ENCODE data around the gene MAP3K3. TPM values are rescaled to one million over a fixed set of nuclear protein-coding genes. Genes with fewer than 3 reads are reported as not detected.
A peak's percentile ranks its signal among the peaks of the same experiment; 100 is the strongest.

MAP3K3 gene
- 10 to 100 TPM; 21.0 to 33.3 TPM for total RNA-seq

- intact Hi-C loops (cut with DNase I): no loop called here
- ATAC-seq: peak; percentile 91
Measured at GRCh38 chr17:63621684-63622573, at the start of gene MAP3K3. MAP3K3 (plus strand) TSS chr17:63622417; CDS start chr17:63622760, 343 bp downstream.

GRCh38 chr17:63573634-63574033, 48.6 kb upstream of the MAP3K3 start:
- H3K9me3 ChIP-seq: no peaks in the 10 kb centered on the region
- peaks cover 4% of the 10 kb centered on the region for H3K4me1 ChIP-seq
- H3K36me3 ChIP-seq (replicated peaks in 1 of 2; ENCODE audit: insufficient read depth in 1 of 2, low read depth in 2 of 2): no peaks in the 10 kb centered on the region
- intact Hi-C loops (cut with DNase I): no loop called here
- ATAC-seq: no peak
- DNase-seq: no peak
- TF ChIP-seq POLR2A (IDR thresholded peaks at IDR 0.05) (no peak), CTCF (IDR thresholded peaks at IDR 0.05) (peak in 4 of 7 experiments; percentile 12 to 37 (median 30))
- no peaks in the 10 kb centered on the region for H3K27me3 ChIP-seq
- no peak overlapping the region for H3K4me3 ChIP-seq
- H3K27ac ChIP-seq: no peak overlapping the region
- 78 to 81% methylated on average over 5 of the region's 5 CpGs for WGBS, 2 donors

More at GRCh38 chr17:63621684-63622573, at the start of gene MAP3K3:
- TF ChIP-seq POLR2A (IDR thresholded peaks at IDR 0.05) (peak; percentile 56 to 90 (median 88)), CTCF (IDR thresholded peaks at IDR 0.05) (peak in 2 of 7 experiments; percentile 7 to 33)
- H3K4me3 ChIP-seq: peak within 1 kb of the TSS; percentile 45 to 55
- H3K36me3 ChIP-seq (replicated peaks in 1 of 2; ENCODE audit: insufficient read depth in 1 of 2, low read depth in 2 of 2): no peaks in the 10 kb centered on the region
- H3K9me3 ChIP-seq: no peaks in the 10 kb centered on the region
- peak within 1 kb of the TSS; percentile 77 to 87 (median 82) for H3K27ac ChIP-seq
- H3K27me3 ChIP-seq: no peaks in the 10 kb centered on the region
- 0% methylated on average over 32 to 65 of the region's 75 CpGs for WGBS, 2 donors
- DNase-seq: peak; percentile 98 to 100 (median 99)
- H3K4me1 ChIP-seq: peaks cover 28% of the 10 kb centered on the region

DNA sequence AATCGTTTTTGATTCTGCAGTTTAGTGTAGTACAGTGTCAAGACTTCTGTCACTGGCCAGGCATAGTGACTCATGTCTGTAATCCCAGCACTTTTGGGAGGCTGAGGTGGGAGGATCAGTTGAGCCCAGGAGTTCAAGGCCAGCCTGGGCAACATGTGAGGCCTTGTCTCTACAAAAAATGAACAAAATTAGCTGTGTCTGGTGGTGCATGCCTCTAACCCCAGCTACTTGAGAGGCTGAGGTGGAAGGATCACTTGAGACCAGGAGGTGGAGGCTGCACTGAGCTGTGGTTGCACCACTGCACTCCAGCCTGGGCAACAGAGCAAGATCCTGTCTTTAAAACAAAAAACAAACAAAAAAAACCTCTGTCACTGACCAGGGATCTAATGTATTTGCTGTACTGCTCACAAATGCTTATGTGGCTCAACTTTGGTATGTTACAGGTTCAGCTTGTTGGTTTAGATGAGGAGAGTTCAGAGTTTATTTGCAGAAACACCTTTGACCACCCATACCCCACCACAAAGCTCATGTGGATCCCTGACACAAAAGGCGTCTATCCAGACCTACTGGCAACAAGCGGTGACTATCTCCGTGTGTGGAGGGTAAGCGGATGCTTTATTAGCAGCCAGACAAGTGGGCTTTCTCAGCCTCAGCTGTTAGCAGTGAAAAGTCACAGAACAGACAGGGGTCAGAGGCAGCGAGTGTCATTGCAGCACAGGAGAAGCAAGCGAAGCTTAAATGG, 44.0 kb upstream of the MAP3K3 start:
- ATAC-seq (no peak), DNase-seq (no peak)
- Histone ChIP-seq H3K9me3 (no peaks in the 10 kb centered on the region), H3K4me1 (peaks cover 26% of the 10 kb centered on the region), H3K27ac (no peak overlapping the region), H3K27me3 (no peaks in the 10 kb centered on the region), H3K4me3 (no peak overlapping the region), H3K36me3 (replicated peaks in 1 of 2; ENCODE audit: insufficient read depth in 1 of 2, low read depth in 2 of 2) (peaks cover 0 to 3% of the 10 kb centered on the region in 2 donors)
- intact Hi-C loops (cut with DNase I): no loop called here
- no peak for TF ChIP-seq POLR2A (IDR thresholded peaks at IDR 0.05)
- TF ChIP-seq CTCF (IDR thresholded peaks at IDR 0.05): no peak
- WGBS, 2 donors: 76 to 89% methylated on average over 7 of the region's 7 CpGs

DNA sequence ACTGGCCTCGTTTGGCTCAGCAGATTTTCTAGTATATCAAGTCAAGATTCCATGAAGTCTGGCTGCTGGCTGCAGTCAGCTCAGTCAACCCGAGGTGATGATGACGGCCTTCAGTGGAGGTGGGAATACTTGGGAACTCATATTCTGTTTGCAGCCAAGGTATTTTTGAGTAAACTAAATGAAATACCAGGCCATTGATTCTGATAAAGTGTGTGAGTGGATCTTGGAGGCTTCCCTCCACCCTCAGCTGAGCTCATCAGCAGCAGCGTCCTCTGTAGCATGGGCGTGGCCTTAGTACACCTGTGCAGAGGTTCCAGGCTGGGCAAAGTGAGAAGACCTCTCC, 43.5 kb upstream of the MAP3K3 start:
- H3K27me3 ChIP-seq: no peaks in the 10 kb centered on the region
- H3K9me3 ChIP-seq: no peaks in the 10 kb centered on the region
- no peak for DNase-seq
- peak overlapping the region in 2 of 4 donors; percentile 4 to 53 for H3K27ac ChIP-seq
- intact Hi-C loops (cut with DNase I): no loop called here
- peaks cover 26% of the 10 kb centered on the region for H3K4me1 ChIP-seq
- ATAC-seq: no peak
- WGBS, 2 donors: 52 to 66% methylated on average over 5 of the region's 5 CpGs
- H3K36me3 ChIP-seq (replicated peaks in 1 of 2; ENCODE audit: insufficient read depth in 1 of 2, low read depth in 2 of 2): peaks cover 0 to 6% of the 10 kb centered on the region in 2 donors
- H3K4me3 ChIP-seq: no peak overlapping the region
- no peak for TF ChIP-seq CTCF (IDR thresholded peaks at IDR 0.05)
- TF ChIP-seq POLR2A (IDR thresholded peaks at IDR 0.05): no peak

Measured in body of pancreas (tissue), 4 donors.